Fibroblast of mammary gland (primary cell): Measurements from ENCODE around the gene ZNF678.
"Not testable (repeated sequence)": the region's sequence is repeated elsewhere in the genome, so short reads cannot be mapped to it uniquely, and the experiment has no call there.

ENCODE experiments used
- DNase-seq: peaks from one replicate; pipeline ENCODE4 v3.0.0-alpha.2; 2010; ENCODE audit warnings: low read depth
- H3K4me3 ChIP-seq: 2 replicates; pipeline ENCODE4 v1.5.1; 2011; ENCODE audit warnings: low read depth, mild to moderate bottlenecking, low read length, moderate library complexity; ENCODE audit not compliant: control insufficient read depth
- TF ChIP-seq, protein P1 (sequence below): conservative IDR thresholded peaks from 2 replicates; pipeline ENCODE4 v1.5.1; 2011; ENCODE audit warnings: low read depth, low read length, inconsistent platforms; ENCODE audit not compliant: control insufficient read depth, insufficient read depth

Gene ZNF678

DNA sequence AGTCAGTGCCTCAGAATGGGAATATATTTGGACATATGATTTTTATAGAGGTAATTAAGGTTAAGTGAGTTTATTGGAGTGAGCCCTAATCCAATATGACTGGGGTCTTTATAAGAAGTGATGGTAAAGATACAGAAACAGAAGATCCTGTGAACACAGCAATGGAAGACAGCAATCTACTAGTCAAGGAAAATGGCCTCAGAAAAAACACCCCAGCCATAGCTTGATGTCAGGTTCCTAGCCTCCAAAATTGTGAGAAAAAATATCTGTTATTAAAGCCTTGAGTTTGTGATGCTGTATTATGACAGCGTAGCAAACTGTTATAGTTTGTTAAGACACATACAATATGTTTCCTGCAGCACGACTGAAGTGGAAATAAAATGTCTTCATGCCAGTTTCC is 99.6 kb downstream of the ZNF678 start:
- DNase-seq: no peak
- TF ChIP-seq, protein P1, sequence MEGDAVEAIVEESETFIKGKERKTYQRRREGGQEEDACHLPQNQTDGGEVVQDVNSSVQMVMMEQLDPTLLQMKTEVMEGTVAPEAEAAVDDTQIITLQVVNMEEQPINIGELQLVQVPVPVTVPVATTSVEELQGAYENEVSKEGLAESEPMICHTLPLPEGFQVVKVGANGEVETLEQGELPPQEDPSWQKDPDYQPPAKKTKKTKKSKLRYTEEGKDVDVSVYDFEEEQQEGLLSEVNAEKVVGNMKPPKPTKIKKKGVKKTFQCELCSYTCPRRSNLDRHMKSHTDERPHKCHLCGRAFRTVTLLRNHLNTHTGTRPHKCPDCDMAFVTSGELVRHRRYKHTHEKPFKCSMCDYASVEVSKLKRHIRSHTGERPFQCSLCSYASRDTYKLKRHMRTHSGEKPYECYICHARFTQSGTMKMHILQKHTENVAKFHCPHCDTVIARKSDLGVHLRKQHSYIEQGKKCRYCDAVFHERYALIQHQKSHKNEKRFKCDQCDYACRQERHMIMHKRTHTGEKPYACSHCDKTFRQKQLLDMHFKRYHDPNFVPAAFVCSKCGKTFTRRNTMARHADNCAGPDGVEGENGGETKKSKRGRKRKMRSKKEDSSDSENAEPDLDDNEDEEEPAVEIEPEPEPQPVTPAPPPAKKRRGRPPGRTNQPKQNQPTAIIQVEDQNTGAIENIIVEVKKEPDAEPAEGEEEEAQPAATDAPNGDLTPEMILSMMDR: no peak
- no peak overlapping the region for H3K4me3 ChIP-seq

DNA sequence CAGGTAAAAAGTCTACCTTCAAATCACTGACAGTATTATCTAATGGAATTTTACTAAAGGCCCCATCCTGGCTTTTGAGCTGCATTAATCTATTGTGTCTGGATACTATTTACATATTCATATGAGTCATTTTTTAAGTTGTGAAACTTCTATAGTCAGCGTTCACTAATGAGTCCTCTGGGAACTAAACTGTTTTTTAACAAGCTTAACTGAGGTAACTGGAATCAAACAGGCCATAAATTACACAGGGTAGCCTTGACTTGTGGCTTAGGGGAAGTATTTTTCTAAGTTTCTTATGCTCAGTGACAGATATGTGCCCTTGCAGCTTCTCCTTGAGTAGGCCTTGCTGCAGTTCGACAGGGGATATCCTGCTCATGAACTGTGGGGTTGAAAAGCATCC is 102.9 kb downstream of the ZNF678 start:
- peak; percentile 68 for DNase-seq
- H3K4me3 ChIP-seq: no peak overlapping the region

DNA sequence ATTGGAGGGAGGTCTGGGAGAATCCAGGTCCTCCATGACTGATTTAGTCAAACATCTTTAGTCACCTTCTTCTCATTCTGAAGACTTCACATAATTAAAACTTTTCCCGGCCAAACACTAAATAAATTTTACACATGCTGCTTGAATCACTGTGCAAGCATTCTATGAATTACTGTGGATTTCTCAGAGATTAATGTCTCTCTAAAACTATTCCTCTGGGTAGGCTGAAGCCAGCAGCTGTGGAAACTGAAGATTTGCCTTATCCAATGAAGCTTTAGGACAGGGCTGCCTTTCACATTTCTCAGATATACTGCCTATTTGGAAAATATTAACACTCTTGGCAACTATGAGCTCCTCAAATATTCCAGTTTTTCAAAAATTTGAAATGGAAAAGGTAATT is 110.1 kb downstream of the ZNF678 start:
- TF ChIP-seq, protein P1: no peak
- H3K4me3 ChIP-seq: no peak overlapping the region
- no peak for DNase-seq

More for the DNA sequence above, 102.9 kb downstream of the ZNF678 start:
- TF ChIP-seq, protein P1: no peak

DNA sequence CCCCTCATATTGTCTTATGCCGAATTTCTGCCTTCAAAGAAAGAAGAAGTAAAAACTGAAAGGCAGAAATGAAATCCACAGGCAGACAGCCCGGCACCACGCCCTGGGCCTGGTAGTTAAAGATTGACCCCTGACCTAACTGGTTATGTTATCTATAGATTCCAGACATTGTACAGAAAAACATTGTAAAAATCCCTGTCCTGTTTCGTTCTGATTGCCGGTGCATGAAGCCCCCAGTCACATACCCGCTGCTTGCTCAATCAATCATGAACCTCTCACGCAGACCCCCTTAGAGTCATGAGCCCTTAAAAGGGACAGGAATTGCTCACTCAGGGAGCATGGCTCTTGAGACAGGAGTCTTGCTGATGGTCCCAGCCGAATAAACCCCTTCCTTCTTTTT is 122.5 kb downstream of the ZNF678 start:
- H3K4me3 ChIP-seq: no peak overlapping the region
- no peak for DNase-seq
- TF ChIP-seq, protein P1: no peak

DNA sequence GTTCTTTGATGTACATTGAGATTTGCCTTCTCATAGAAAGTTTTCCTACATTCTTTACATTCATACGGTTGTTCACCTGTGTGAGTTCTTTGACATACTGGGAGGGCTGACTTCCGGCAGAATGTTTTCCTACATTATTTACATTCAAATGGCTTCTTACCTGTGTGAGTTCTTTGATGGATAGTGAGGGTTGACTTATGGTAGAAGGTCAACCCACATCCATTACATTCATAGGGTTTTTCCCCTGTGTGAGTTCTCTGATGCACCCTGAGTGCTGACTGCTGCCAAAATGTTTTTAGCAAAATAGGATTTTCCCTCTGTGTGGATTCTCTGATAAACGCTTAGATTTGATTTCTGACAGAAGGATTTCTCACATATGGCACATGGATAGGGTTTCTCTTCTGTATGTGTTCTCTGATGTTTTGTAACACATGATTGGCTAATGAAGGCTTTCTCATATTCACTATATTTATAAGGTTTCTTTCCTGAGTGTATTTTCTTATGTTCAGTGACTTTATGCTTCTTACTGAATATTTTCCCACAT is 134.0 kb downstream of the ZNF678 start:
- H3K4me3 ChIP-seq: no peak overlapping the region
- TF ChIP-seq, protein P1: no peak
- DNase-seq: no peak

DNA sequence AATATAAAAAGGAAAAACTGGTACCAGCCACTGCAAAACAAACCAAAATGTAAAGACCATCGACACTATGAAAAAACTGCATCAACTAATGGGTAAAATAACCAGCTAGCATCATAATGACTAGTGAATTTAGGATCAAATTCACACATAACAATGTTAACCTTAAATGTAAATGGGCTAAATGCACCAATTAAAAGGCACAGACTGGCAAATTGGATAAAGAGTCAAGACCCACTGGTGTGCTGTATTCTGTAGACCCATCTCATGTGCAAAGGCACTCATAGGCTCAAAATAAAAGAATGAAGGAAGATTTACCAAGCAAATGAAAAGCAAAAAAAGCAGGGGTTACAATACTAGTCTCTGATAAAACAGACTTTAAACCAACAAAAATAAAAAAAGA is 138.3 kb downstream of the ZNF678 start:
- DNase-seq, H3K4me3 ChIP-seq: not testable (repeated sequence)

DNA sequence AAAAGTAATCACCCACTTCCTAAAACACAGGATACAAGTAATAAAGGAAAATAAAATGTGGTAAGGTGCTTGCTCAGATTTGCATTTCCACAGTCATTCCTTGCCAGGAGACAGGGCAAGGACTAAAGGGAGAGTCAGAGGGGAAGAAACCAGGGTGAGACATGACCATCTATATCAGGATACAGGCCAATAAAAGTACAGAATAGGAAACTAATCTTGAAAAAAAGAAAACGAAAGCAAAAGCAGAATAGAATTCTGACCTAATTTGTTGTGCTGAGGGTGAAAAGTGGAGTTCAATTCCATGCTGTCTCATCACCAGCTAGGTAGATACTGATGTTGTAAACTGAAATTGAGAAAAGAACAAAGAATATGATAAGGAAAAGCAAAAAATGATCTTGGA is 144.5 kb downstream of the ZNF678 start:
- no peak for DNase-seq
- no peak overlapping the region for H3K4me3 ChIP-seq
- TF ChIP-seq, protein P1: no peak
